ENCODE results near the gene C14orf180.

The C14orf180 gene
- 0 reads per million in 2 donors for total RNA-seq

- DNase-seq, result no peak
These were observed at the start of gene C14orf180 for GRCh38 chr14:104579507-104579906. Gene C14orf180 (plus strand): TSS chr14:104579764. CDS start chr14:104586431, 6,667 bp downstream.

GRCh38 chr14:104530646-104531045 is 48.9 kb upstream of the C14orf180 start:
- no peak for DNase-seq

- no peak for DNase-seq
These were observed 48.0 kb upstream of the C14orf180 start for GRCh38 chr14:104531421-104532190.

- no peak for DNase-seq
These were observed 47.4 kb upstream of the C14orf180 start for GRCh38 chr14:104532191-104532555.

GRCh38 chr14:104534036-104534435 is 45.5 kb upstream of the C14orf180 start:
- DNase-seq, result no peak

- DNase-seq, result no peak
These were observed 42.5 kb upstream of the C14orf180 start for GRCh38 chr14:104536942-104537612.

- DNase-seq, result no peak
These were observed 42.0 kb upstream of the C14orf180 start for GRCh38 chr14:104537613-104537988.

GRCh38 chr14:104541905-104542465 is 37.6 kb upstream of the C14orf180 start:
- no peak for DNase-seq

- DNase-seq, result no peak
These were observed 36.4 kb upstream of the C14orf180 start for GRCh38 chr14:104542871-104543830.

GRCh38 chr14:104544362-104544961 is 35.1 kb upstream of the C14orf180 start:
- no peak for DNase-seq

- DNase-seq, result no peak
These were observed 34.2 kb upstream of the C14orf180 start for GRCh38 chr14:104545151-104545941.

GRCh38 chr14:104545942-104546501 is 33.5 kb upstream of the C14orf180 start:
- no peak for DNase-seq

GRCh38 chr14:104546591-104547309 is 32.8 kb upstream of the C14orf180 start:
- DNase-seq, result no peak

- DNase-seq, result no peak
These were observed 32.1 kb upstream of the C14orf180 start for GRCh38 chr14:104547310-104547997.

GRCh38 chr14:104547998-104548700 is 31.4 kb upstream of the C14orf180 start:
- no peak for DNase-seq

GRCh38 chr14:104548802-104549535 is 30.6 kb upstream of the C14orf180 start:
- DNase-seq, result no peak

- no peak for DNase-seq
These were observed 29.8 kb upstream of the C14orf180 start for GRCh38 chr14:104549536-104550339.
